Brain microvascular endothelial cell (primary cell): ENCODE data around the gene MCOLN2.
A peak's percentile ranks its signal among the peaks of the same experiment; 100 is the strongest.

ENCODE experiments used
- DNase-seq: peaks from one replicate; pipeline ENCODE4 v3.0.0-alpha.2; 2020
- H3K27ac ChIP-seq: fragments of 250-450 bp; sonication (Bioruptor Pico); 2 replicates; pipeline ENCODE4 v1.5.1; 2020; ENCODE audit warnings: mild to moderate bottlenecking, moderate library complexity
- H3K27me3 ChIP-seq: fragments of 250-450 bp; sonication (Bioruptor Pico); replicated peaks from 2 replicates; pipeline ENCODE4 v1.5.1; 2020; ENCODE audit warnings: mild to moderate bottlenecking
- H3K36me3 ChIP-seq: fragments of 250-450 bp; sonication (Bioruptor Pico); replicated peaks from 2 replicates; pipeline ENCODE4 v1.5.1; 2020; ENCODE audit warnings: mild to moderate bottlenecking
- H3K4me3 ChIP-seq: 2 replicates; pipeline ENCODE4 v1.5.1; 2011; ENCODE audit warnings: low read depth, mild to moderate bottlenecking, control low read depth, low read length, moderate library complexity
- in situ Hi-C: cut with HindIII; loops from 2 replicates; pipeline ENCODE4 v1.10.0; 2017; ENCODE audit warnings: low sequenced_read_pairs, low pct_ligation_motif_present
- TF ChIP-seq, protein P1 (sequence below): IDR thresholded peaks from 2 replicates; pipeline ENCODE4 v1.5.1; 2011; ENCODE audit warnings: low read depth, mild to moderate bottlenecking, moderate library complexity, low read length, control low read depth, inconsistent platforms; ENCODE audit errors: missing control alignments

The MCOLN2 gene

DNA sequence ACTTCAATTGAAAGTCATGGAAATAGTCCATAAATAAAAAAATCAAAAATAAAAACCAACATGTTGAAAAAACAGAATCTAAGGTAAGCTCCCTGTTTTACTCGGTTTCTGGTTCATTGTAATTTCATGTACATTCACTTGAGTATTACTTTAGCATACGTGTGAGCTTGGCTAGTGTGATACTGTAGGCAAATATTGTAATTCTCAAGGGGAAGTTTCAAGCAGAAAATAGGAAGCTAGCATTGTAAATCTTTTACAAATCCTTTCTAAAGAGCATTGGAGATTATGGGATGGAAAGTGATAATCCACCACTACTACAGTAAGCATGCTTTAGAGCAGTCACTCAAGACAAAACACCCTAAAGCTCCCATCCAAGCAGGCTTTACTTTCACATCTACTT is 100.6 kb downstream of the MCOLN2 start:
- Histone ChIP-seq H3K4me3 (no peak overlapping the region), H3K27ac (no peak overlapping the region), H3K27me3 (peaks cover 40% of the 10 kb centered on the region), H3K36me3 (no peaks in the 10 kb centered on the region)
- in situ Hi-C loops: no loop called here
- TF ChIP-seq, protein P1, sequence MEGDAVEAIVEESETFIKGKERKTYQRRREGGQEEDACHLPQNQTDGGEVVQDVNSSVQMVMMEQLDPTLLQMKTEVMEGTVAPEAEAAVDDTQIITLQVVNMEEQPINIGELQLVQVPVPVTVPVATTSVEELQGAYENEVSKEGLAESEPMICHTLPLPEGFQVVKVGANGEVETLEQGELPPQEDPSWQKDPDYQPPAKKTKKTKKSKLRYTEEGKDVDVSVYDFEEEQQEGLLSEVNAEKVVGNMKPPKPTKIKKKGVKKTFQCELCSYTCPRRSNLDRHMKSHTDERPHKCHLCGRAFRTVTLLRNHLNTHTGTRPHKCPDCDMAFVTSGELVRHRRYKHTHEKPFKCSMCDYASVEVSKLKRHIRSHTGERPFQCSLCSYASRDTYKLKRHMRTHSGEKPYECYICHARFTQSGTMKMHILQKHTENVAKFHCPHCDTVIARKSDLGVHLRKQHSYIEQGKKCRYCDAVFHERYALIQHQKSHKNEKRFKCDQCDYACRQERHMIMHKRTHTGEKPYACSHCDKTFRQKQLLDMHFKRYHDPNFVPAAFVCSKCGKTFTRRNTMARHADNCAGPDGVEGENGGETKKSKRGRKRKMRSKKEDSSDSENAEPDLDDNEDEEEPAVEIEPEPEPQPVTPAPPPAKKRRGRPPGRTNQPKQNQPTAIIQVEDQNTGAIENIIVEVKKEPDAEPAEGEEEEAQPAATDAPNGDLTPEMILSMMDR: no peak
- no peak for DNase-seq

DNA sequence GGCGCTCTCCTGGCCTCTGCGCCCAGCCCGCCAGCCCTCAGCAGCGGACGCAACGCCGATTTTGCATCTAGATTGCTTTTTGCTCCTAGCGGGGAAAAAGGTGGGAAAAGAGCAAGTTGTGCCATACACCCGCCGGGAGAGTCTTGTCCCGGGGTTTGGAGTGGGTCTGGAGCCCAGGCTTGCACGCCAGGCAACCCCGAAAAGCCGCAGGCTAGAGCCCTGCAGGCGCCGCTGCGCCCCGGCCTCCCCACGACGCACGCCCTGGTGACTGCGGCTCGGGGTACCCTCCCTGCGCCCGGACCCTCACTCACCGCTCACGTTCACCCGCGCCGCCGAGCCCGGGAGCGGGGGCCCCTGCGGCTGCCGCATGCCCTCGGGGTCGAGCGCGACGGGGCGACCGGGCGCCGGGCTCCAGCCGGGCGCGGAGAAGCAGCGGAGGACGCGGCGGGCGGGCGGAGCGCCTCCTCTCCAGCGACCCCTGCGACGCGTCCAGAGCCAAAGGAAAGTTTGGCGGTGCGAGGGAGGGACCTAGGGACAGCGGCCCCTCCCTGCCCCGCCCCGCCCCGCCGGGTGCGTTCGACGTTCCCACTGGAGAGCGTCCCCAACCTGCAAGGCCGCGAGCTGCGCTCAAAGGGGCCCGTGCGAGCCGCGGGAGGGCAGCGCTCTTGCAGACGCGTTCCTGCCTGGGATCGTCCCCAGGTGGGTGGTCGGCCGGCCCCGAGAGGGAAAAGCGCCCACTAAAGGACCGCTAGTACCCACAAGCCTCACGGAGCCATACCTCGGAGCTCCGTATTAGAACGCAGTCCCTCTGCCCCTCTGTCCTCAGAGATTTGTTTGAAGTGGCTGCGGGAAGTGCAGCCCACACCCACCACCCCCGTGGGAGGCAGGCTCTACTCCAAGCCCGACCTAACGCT is 104.0 kb downstream of the MCOLN2 start, which contains the start of gene LPAR3:
TSS of gene LPAR3 (minus strand) at position 502 of the 914 bp plus-strand sequence. CDS start 27,086 bp downstream, outside the sequence.
- Histone ChIP-seq H3K27ac (no peak within 1 kb of the TSS), H3K36me3 (no peaks in the 10 kb centered on the region), H3K4me3 (peak within 1 kb of the TSS; percentile 49), H3K27me3 (peaks cover 40% of the 10 kb centered on the region)
- TF ChIP-seq, protein P1: no peak
- no peak for DNase-seq
- in situ Hi-C loops: no loop called here

DNA sequence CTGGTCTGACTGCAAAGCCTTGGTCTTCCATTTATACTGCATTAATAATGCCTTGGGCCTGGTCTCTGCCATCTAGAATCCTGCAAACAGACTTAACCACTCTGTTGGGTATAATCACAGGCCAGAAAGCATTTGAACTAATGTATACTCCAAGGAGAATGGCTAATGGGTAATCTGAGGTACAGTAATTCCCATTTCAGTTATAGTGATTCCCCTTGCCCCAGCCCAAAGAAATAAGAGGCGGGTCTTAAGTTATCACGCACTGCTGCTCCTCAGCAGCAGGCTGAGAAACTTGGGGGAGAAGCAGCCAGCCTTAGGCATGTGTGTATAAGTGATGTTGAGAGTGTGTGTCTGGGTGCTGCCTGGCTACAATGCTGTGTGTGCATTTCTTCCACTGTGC is 106.3 kb downstream of the MCOLN2 start:
- DNase-seq: no peak
- TF ChIP-seq, protein P1: no peak
- Histone ChIP-seq H3K4me3 (no peak overlapping the region), H3K36me3 (no peaks in the 10 kb centered on the region), H3K27me3 (peaks cover 38% of the 10 kb centered on the region), H3K27ac (no peak overlapping the region)
- in situ Hi-C loops: no loop called here

DNA sequence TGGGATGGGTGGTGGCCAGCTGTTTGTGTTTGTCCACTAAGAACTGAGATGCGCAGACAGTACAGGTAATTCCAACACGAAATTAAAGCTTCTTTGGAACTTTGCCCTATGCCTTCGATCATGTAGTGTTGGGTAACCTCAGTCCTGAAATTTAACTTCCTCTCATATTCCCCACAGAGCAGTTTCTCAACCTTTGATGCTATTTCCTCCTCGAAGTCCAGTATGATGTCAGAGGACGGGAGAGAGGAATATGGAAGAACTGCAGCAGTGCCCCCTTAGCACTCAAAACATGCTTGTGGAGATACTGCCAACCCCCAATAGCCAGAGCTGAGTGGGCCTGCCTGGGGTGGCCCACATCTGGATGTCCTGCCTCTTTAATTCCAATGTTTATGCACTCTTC is 107.5 kb downstream of the MCOLN2 start:
- H3K27ac ChIP-seq: no peak overlapping the region
- in situ Hi-C loops: no loop called here

DNA sequence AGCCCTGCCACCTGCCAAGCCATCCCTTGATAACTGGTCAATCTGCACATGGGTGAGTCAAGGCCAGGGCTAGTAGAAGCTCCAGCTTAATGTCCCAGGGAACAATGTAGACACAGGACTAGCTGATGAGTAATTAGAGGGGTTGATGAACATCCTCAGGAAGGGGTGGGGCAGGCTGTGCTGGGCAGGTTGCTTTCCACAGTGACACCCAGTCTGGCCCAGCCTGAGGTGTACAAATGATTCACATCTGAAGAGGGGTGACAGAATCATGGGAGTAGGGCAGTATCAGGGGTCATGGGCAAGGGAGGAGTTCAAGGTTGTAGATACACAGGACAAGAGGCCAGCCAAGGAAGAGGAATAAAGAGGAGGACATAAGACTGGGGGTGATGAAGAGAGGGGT is 108.2 kb downstream of the MCOLN2 start:
- TF ChIP-seq, protein P1: no peak
- no peak for DNase-seq
- Histone ChIP-seq H3K27ac (no peak overlapping the region), H3K27me3 (peaks cover 20% of the 10 kb centered on the region), H3K36me3 (no peaks in the 10 kb centered on the region), H3K4me3 (no peak overlapping the region)
- in situ Hi-C loops: no loop called here

More for the DNA sequence above, 107.5 kb downstream of the MCOLN2 start:
- Histone ChIP-seq H3K27me3 (peaks cover 26% of the 10 kb centered on the region), H3K4me3 (no peak overlapping the region), H3K36me3 (no peaks in the 10 kb centered on the region)
- TF ChIP-seq, protein P1: no peak
- DNase-seq: no peak
